ENCODE data around the gene FAM131B.
"Not testable (repeated sequence)": the region's sequence is repeated elsewhere in the genome, so short reads cannot be mapped to it uniquely, and the experiment has no call there.

FAM131B gene

GRCh38 chr7:143393267-143394041, 30.9 kb upstream of the FAM131B start:
- Histone ChIP-seq H3F3A (ENCODE audit: control insufficient read depth, insufficient read depth) (no peaks in the 10 kb centered on the region), H3K4me1 (ENCODE audit: control insufficient read depth, low read length) (no peaks in the 10 kb centered on the region), H3K9me2 (replicated peaks; ENCODE audit: control insufficient read depth, low read length) (no peaks in the 10 kb centered on the region), H3K4me2 (ENCODE audit: low read length) (no peak overlapping the region), H3K27ac (ENCODE audit: low read depth, low read length) (no peak overlapping the region), H3K9me3 (ENCODE audit: control insufficient read depth, insufficient read depth, low read length) (no peaks in the 10 kb centered on the region), H4K20me1 (ENCODE audit: control insufficient read depth, insufficient read depth, low read depth, low read length) (no peaks in the 10 kb centered on the region), H3K36me3 (ENCODE audit: control insufficient read depth, low read length) (no peaks in the 10 kb centered on the region), H3K4me3 (ENCODE audit: low read length) (no peak overlapping the region), H3K79me2 (ENCODE audit: control insufficient read depth, low read length) (no peaks in the 10 kb centered on the region), H3K27me3 (ENCODE audit: control insufficient read depth, low read length) (no peaks in the 10 kb centered on the region)
- TF ChIP-seq EZH2phosphoT487 (IDR thresholded peaks at IDR 0.05; ENCODE audit: borderline replicate concordance, low read length) (no peak), CTCF (IDR thresholded peaks at IDR 0.05; ENCODE audit: low read depth, low read length, poor library complexity, severe bottlenecking) (no peak)

GRCh38 chr7:143392875-143393266, 30.4 kb upstream of the FAM131B start:
- Histone ChIP-seq H3K9me3 (ENCODE audit: control insufficient read depth, insufficient read depth, low read length) (no peaks in the 10 kb centered on the region), H3K4me2 (ENCODE audit: low read length) (no peak overlapping the region), H3K9me2 (replicated peaks; ENCODE audit: control insufficient read depth, low read length) (no peaks in the 10 kb centered on the region), H4K20me1 (ENCODE audit: control insufficient read depth, insufficient read depth, low read depth, low read length) (no peaks in the 10 kb centered on the region), H3F3A (ENCODE audit: control insufficient read depth, insufficient read depth) (no peaks in the 10 kb centered on the region), H3K4me3 (ENCODE audit: low read length) (no peak overlapping the region), H3K79me2 (ENCODE audit: control insufficient read depth, low read length) (no peaks in the 10 kb centered on the region), H3K27ac (ENCODE audit: low read depth, low read length) (no peak overlapping the region), H3K4me1 (ENCODE audit: control insufficient read depth, low read length) (no peaks in the 10 kb centered on the region), H3K27me3 (ENCODE audit: control insufficient read depth, low read length) (no peaks in the 10 kb centered on the region), H3K36me3 (ENCODE audit: control insufficient read depth, low read length) (no peaks in the 10 kb centered on the region)
- TF ChIP-seq EZH2phosphoT487 (IDR thresholded peaks at IDR 0.05; ENCODE audit: borderline replicate concordance, low read length) (no peak), CTCF (IDR thresholded peaks at IDR 0.05; ENCODE audit: low read depth, low read length, poor library complexity, severe bottlenecking) (no peak)

GRCh38 chr7:143392427-143392826, 29.9 kb upstream of the FAM131B start:
- H3K4me3 ChIP-seq (ENCODE audit: low read length); H3F3A ChIP-seq (ENCODE audit: control insufficient read depth, insufficient read depth); H3K27ac ChIP-seq (ENCODE audit: low read depth, low read length); H3K4me2 ChIP-seq (ENCODE audit: low read length); H4K20me1 ChIP-seq (ENCODE audit: control insufficient read depth, insufficient read depth, low read depth, low read length); H3K36me3 ChIP-seq (ENCODE audit: control insufficient read depth, low read length); H3K9me2 ChIP-seq (replicated peaks; ENCODE audit: control insufficient read depth, low read length); H3K4me1 ChIP-seq (ENCODE audit: control insufficient read depth, low read length); H3K9me3 ChIP-seq (ENCODE audit: control insufficient read depth, insufficient read depth, low read length); H3K27me3 ChIP-seq (ENCODE audit: control insufficient read depth, low read length); H3K79me2 ChIP-seq (ENCODE audit: control insufficient read depth, low read length): not testable (repeated sequence)

- no peaks in the 10 kb centered on the region for H3F3A ChIP-seq (ENCODE audit: control insufficient read depth, insufficient read depth)
- H3K4me3 ChIP-seq (ENCODE audit: low read length) = no peak overlapping the region
- H3K79me2 ChIP-seq (ENCODE audit: control insufficient read depth, low read length) = no peaks in the 10 kb centered on the region
- H3K4me1 ChIP-seq (ENCODE audit: control insufficient read depth, low read length) = no peaks in the 10 kb centered on the region
- H3K27ac ChIP-seq (ENCODE audit: low read depth, low read length) = no peak overlapping the region
- H3K36me3 ChIP-seq (ENCODE audit: control insufficient read depth, low read length) = no peaks in the 10 kb centered on the region
- H3K4me2 ChIP-seq (ENCODE audit: low read length) = no peak overlapping the region
- H3K9me2 ChIP-seq (replicated peaks; ENCODE audit: control insufficient read depth, low read length) = no peaks in the 10 kb centered on the region
- no peaks in the 10 kb centered on the region for H3K9me3 ChIP-seq (ENCODE audit: control insufficient read depth, insufficient read depth, low read length)
- no peak for TF ChIP-seq CTCF (IDR thresholded peaks at IDR 0.05; ENCODE audit: low read depth, low read length, poor library complexity, severe bottlenecking)
- TF ChIP-seq EZH2phosphoT487 (IDR thresholded peaks at IDR 0.05; ENCODE audit: borderline replicate concordance, low read length) = no peak
- H3K27me3 ChIP-seq (ENCODE audit: control insufficient read depth, low read length) = no peaks in the 10 kb centered on the region
- H4K20me1 ChIP-seq (ENCODE audit: control insufficient read depth, insufficient read depth, low read depth, low read length) = no peaks in the 10 kb centered on the region
Measured at GRCh38 chr7:143391462-143392404, 29.2 kb upstream of the FAM131B start.

Data from DOHH2 (cell line).